NCI-H1436 treated with DMSO at 0.1 percent for 48 hours (cell line): ENCODE data around the gene POLR3GL.

ENCODE experiments used
- DNase-seq: peaks from one replicate; lab custom pipeline; 2025; lab: John Stamatoyannopoulos, UW

Gene POLR3GL

DNA sequence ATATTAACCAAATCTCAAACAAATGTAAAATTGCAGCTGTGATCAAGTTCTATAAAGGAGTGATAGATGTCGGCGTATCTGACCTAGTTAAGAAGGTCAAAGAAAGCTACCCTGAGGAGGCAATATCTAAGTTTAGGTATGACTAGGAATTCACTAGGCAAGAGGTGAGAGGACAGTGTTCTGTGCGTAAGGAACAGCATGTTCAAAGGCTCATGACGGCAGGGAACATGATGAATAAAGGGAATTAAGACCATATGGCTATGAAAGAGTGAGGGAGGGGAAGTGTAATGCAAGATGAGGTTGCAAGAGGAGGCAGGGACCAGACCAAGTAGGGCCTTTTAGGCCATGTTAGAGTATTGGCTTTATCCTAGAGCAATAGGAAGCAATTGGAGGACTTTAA is 15.3 kb upstream of the POLR3GL start:
- no peak for DNase-seq

- no peak for DNase-seq
Measured at GRCh38 chr1:145951526-145951925, 13.0 kb upstream of the POLR3GL start.

GRCh38 chr1:145952903-145953302 is 11.6 kb upstream of the POLR3GL start:
- no peak for DNase-seq

- DNase-seq, result no peak
Measured at GRCh38 chr1:145953861-145954260, 10.6 kb upstream of the POLR3GL start.

GRCh38 chr1:145955436-145955835 is 9.1 kb upstream of the POLR3GL start:
- DNase-seq, result no peak

DNA sequence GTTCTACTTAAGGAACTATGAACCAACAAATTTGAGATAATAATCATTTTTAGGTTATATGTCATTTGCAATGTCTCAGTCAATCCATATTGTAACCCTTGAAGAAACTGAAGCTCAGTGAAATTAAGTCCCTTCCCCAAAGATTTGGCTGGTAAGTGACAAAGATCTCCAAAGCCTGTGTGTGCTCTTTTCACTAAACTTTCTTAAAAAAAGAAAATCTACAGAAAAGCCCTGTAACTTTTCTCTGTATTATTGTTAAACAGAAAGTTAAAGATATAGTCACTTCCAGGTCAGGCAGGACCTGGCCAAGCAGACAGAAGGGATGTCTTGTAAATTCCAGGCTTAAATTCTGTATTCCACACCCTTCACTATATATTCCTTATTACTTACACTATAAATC is 8.1 kb upstream of the POLR3GL start:
- no peak for DNase-seq

- DNase-seq, result no peak
Measured at GRCh38 chr1:145956781-145957442, 7.6 kb upstream of the POLR3GL start.

DNA sequence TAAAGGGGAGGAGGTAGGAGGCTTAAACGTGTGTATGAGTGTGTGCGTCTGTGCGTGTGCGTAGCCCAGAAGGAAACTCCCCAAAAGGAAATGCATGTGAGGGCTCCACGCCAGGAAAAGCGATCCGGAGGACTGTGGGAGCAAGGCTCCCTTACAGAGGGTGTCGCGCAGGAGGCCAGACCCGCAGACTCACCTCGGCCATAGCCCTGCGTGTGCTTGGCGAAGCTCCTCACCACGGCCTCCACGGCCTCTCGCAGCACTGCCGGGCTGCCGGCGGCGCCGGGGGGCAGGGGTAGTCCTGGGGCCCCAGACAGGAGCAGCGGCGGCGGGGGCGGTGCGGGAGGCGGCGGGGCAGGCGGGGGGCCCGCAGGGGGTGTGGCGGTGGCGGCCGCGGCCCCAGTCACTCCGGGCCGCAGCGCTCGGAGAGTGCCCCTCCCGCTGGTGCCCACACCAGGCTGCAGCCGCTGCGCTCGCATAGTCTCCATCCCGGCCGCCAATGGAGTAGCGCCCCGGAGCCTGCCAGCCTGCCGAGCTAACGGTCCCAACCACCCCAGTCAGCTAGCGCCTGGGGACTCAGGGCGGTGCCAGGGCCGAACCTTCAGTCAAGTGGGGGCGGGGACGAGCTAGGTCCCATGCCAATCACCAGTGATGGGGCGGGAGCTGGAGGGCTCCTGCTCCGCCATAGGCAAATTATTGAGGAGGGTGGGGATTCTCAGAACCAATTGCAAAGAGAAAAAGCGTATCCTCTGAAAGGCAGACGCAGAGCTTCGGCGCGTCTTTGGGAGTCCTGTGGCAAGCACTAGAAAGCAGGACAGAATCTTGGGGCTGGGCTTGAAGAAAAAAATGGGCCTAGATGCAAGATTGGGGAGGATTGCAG is 6.8 kb upstream of the POLR3GL start, which contains the start of gene LIX1L:
LIX1L (minus strand) TSS at position 575 of the 877 bp plus-strand sequence; CDS start at position 485, 90 bp downstream.
- DNase-seq, result peak; percentile 86

GRCh38 chr1:145958734-145959133 is 5.8 kb upstream of the POLR3GL start:
- no peak for DNase-seq

GRCh38 chr1:145959333-145959732 is 5.2 kb upstream of the POLR3GL start:
- DNase-seq, result no peak

DNA sequence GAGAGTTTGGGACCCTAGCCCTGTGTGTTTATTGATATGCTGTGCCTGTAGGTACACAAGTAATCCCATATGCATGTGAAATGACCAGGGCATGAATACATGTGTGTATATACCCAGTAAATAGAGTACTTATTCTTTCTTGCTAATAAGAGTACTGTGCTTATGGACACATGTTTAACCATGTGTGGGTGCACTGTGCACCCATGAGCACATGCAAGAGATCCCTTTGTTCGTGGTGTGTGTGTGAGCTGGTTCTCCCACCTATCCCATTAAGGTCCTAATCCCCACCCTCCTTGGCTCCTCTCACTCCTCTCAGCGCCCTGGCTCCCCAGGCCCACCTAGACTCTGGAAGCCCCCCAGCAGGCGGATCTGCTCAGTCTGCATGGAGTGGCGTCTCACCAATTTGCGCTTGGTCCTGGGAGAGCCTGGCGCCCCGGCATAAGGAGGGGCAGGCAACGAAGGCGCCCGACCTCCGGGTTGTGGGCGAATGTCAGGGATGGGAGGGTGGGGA is 4.5 kb upstream of the POLR3GL start:
- DNase-seq, result no peak

DNA sequence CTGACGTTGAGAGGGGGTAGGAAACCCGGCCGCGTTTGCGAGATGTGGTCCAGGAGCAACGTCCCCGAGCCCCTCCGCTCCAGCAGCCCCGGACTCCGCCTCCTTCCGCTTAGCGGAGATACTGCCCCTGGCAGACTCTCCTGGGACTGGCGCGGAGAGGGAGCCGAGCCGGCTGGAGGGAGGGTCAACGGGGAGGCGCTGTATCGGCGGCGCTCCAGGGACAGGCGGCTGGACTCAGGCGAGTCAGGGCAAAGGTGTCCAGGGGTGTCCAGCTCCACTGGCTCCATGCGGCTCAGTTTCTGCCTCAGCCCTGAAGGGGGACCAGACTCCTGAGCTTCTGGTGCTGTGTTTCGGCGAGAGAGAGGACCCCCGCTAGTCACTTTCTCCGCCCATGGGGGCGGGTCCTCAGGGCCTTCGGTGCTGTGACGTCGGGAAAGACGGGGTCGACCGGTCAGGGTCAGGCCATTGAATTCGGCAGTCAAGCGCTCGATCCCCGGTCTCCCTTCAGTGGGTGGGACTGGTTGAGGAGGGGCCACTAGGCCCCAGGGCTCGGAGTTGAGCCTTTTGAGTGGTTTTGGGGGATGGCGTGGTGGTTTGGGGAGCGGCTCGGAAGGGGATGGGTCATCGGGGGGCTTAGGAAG is 3.9 kb upstream of the POLR3GL start:
- no peak for DNase-seq

DNA sequence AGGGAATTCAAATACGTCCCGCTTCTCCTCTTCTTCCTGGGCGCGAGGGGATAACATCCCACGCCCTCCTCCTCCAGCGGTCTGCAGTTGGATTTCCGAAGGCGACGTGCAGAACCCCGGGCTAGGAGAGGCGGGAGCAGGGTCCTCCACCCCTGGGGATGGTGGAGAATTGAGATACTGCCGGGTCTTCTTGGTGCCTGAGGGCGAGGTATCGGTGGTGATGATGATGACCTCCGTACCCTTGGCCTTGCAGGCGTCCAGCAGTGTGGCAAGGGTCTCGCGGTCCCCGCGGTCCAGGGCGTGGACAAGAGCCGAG is 3.4 kb upstream of the POLR3GL start:
- DNase-seq, result no peak

GRCh38 chr1:145961425-145962156 is 2.9 kb upstream of the POLR3GL start:
- DNase-seq, result no peak

DNA sequence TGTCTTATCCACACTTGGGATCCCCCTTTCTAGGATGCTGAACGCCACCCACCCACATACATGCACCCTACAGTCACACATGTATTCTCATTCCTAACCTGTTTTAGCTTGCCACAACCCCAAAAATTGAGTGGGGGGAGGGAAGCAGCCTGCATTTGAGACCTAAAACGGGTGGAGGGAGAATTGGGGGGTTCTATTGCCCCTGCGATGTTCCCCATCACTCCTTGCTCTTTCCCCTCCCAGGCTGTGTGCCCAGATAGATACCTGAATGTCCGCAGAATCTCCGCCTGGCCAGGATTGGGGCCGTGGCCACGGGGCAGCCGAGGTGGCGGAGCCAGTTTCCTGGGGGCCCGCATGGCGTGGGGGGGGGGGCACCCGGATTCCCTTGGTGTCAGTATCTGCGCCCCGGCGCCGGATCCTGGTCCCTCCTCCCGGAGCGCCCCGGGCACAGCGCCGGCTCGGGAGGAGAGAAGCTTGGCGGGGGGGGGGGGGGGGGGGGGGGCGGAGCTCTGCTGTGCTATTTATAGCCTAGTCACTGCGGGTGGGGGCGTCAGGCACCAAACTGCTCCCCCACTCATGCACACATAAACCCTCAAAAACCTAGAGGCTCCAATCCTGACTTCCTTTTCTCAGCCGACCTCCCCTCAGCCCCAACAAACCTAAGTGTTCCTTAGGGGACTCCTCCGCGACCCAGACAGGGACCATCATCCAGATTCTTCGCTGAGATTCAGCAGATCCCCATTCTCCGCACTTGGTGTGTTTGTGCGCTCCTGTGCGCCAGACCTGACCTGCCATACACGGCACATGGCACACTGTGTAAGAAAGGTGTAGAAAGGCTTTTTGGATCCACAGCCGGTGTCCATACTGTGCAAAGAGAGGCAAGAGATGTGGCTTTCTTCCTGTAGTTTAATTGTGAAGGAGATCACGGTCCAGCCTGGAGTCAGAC is 2.1 kb upstream of the POLR3GL start:
- DNase-seq, result no peak

- DNase-seq, result no peak
Measured at GRCh38 chr1:145963265-145964019, 1.0 kb upstream of the POLR3GL start.

DNA sequence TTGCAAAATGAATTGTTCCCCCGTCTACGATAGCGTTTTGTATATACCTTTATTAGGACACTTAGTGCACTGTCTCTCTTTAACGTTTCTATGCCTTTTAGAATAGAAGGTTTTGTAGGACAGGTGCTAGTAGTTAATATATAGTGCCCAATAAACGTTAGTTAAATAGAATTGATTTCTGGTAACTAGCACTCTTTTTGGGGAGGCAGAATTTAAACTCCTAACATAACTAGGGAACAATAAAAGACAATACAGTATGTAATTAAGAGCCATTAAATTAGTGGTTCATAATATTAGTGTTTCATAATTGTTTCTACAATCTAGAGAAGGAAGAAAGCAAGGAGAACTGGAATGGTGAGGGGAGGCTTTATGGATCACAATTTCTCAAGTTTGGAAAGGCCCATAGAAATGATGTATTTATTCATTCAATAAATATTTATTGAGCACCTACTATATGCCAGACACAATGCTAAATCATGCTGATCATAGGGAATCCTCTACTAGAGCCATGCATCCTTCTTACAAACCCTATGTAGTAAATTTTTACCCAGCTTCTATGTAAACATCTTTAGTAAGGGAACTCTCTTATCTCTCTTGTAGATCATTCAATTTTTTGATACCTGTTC is 742 bp downstream of the POLR3GL start:
- DNase-seq, result no peak

- DNase-seq, result no peak
Measured at GRCh38 chr1:145967288-145967687, 2.8 kb downstream of the POLR3GL start.

- DNase-seq, result no peak
Measured at GRCh38 chr1:145972580-145972979, 8.1 kb downstream of the POLR3GL start.

- DNase-seq, result no peak
Measured at GRCh38 chr1:145974721-145975120, 10.2 kb downstream of the POLR3GL start.
